ENCODE results near the gene TSSK2. TPM values are rescaled to one million over a fixed set of nuclear protein-coding genes. Genes with fewer than 3 reads are reported as not detected.

The TSSK2 gene
- total RNA-seq, 1 experiment from 2014 or later = not detected

DNA sequence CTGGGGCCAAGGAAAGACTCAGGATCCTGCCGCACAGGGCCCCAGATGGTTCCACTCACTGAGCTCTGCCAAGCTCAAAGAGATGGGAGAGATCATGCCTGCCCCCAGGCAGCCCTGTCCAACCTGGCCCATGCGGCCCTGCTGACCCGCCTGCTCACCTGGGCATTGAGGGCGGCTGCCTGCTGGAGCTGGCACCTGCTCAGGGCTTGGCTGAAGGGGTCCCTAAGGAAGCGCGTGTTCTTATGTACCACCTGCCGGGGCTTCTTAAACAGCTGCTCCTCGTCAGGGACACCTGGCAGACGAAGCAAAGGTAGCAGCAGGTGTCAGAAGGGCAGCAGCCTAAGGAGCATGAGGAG, 7.9 kb downstream of the TSSK2 start:
- Histone ChIP-seq H3K36me3 (ENCODE audit: control insufficient read depth, insufficient read depth, low read length) (peaks cover 3% of the 10 kb centered on the region), H3K27me3 (ENCODE audit: control insufficient read depth, insufficient read depth, low read length) (no peaks in the 10 kb centered on the region), H3K4me1 (ENCODE audit: control insufficient read depth, insufficient read depth, low read length) (no peaks in the 10 kb centered on the region), H3K4me3 (ENCODE audit: low read depth in 2 of 2, low read length in 2 of 2) (no peak overlapping the region), H3K27ac (ENCODE audit: low read length) (no peak overlapping the region), H3K9me3 (ENCODE audit: control insufficient read depth, insufficient read depth, low read depth, low read length) (no peaks in the 10 kb centered on the region)
- DNase-seq (ENCODE audit: low read depth, low spot score) (no peak), ATAC-seq (no peak)
- intact Hi-C loops (cut with micrococcal nuclease; ENCODE audit: unreplicated experiment) (no loop called here), in situ Hi-C loops (cut with HindIII; ENCODE audit: low pct_unique_long_range_greater_than_20kb, low sequenced_read_pairs) (no loop called here)
- TF ChIP-seq, protein P1, sequence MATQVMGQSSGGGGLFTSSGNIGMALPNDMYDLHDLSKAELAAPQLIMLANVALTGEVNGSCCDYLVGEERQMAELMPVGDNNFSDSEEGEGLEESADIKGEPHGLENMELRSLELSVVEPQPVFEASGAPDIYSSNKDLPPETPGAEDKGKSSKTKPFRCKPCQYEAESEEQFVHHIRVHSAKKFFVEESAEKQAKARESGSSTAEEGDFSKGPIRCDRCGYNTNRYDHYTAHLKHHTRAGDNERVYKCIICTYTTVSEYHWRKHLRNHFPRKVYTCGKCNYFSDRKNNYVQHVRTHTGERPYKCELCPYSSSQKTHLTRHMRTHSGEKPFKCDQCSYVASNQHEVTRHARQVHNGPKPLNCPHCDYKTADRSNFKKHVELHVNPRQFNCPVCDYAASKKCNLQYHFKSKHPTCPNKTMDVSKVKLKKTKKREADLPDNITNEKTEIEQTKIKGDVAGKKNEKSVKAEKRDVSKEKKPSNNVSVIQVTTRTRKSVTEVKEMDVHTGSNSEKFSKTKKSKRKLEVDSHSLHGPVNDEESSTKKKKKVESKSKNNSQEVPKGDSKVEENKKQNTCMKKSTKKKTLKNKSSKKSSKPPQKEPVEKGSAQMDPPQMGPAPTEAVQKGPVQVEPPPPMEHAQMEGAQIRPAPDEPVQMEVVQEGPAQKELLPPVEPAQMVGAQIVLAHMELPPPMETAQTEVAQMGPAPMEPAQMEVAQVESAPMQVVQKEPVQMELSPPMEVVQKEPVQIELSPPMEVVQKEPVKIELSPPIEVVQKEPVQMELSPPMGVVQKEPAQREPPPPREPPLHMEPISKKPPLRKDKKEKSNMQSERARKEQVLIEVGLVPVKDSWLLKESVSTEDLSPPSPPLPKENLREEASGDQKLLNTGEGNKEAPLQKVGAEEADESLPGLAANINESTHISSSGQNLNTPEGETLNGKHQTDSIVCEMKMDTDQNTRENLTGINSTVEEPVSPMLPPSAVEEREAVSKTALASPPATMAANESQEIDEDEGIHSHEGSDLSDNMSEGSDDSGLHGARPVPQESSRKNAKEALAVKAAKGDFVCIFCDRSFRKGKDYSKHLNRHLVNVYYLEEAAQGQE (IDR thresholded peaks at IDR 0.05; ENCODE audit: insufficient read depth in 1 of 2, low read depth in 2 of 2, low read length in 1 of 2) = no peak
- TF ChIP-seq, protein P2, sequence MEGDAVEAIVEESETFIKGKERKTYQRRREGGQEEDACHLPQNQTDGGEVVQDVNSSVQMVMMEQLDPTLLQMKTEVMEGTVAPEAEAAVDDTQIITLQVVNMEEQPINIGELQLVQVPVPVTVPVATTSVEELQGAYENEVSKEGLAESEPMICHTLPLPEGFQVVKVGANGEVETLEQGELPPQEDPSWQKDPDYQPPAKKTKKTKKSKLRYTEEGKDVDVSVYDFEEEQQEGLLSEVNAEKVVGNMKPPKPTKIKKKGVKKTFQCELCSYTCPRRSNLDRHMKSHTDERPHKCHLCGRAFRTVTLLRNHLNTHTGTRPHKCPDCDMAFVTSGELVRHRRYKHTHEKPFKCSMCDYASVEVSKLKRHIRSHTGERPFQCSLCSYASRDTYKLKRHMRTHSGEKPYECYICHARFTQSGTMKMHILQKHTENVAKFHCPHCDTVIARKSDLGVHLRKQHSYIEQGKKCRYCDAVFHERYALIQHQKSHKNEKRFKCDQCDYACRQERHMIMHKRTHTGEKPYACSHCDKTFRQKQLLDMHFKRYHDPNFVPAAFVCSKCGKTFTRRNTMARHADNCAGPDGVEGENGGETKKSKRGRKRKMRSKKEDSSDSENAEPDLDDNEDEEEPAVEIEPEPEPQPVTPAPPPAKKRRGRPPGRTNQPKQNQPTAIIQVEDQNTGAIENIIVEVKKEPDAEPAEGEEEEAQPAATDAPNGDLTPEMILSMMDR (IDR thresholded peaks at IDR 0.05) = no peak
- TF ChIP-seq POLR2AphosphoS5 (IDR thresholded peaks at IDR 0.05; ENCODE audit: low read depth, low read length) (no peak), SIN3A (IDR thresholded peaks at IDR 0.05; ENCODE audit: borderline replicate concordance, insufficient read depth, low read depth, low read length) (no peak), TCF7L2 (IDR thresholded peaks at IDR 0.05; ENCODE audit: low read depth, low read length) (no peak)
- no TSS peak for BruUV-seq (replicated peaks)
- CTCF ChIA-PET = no interaction called here
- POLR2A ChIA-PET = no interaction called here

DNA sequence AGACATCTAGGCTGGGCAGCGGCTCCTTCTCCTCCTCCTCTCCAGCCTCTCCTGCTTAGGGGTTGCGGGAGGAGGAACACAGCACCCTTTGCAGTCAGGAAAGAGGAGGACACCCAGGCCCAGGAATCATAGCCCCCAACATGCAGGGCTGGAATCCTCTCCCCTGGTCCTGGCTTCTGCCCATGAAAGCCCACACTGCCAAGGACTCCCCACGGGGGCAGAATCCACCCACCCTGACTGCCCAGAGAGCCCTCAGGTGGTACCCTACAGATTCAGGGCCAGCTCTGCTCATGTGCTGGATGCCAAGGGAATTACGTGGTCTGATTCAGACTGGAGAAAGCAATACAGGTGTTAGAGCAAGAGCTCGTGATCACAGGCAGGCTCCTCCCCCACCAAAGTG, 8.9 kb downstream of the TSSK2 start:
- BruUV-seq (replicated peaks) = no TSS peak
- TF ChIP-seq POLR2AphosphoS5 (IDR thresholded peaks at IDR 0.05; ENCODE audit: low read depth, low read length) (no peak), SIN3A (IDR thresholded peaks at IDR 0.05; ENCODE audit: borderline replicate concordance, insufficient read depth, low read depth, low read length) (no peak), TCF7L2 (IDR thresholded peaks at IDR 0.05; ENCODE audit: low read depth, low read length) (no peak)
- TF ChIP-seq, protein P1 (IDR thresholded peaks at IDR 0.05; ENCODE audit: insufficient read depth in 1 of 2, low read depth in 2 of 2, low read length in 1 of 2) = no peak
- TF ChIP-seq, protein P2 (IDR thresholded peaks at IDR 0.05) = no peak
- Histone ChIP-seq H3K27me3 (ENCODE audit: control insufficient read depth, insufficient read depth, low read length) (no peaks in the 10 kb centered on the region), H3K4me1 (ENCODE audit: control insufficient read depth, insufficient read depth, low read length) (no peaks in the 10 kb centered on the region), H3K4me3 (ENCODE audit: low read depth in 2 of 2, low read length in 2 of 2) (no peak overlapping the region), H3K27ac (ENCODE audit: low read length) (no peak overlapping the region), H3K9me3 (ENCODE audit: control insufficient read depth, insufficient read depth, low read depth, low read length) (no peaks in the 10 kb centered on the region), H3K36me3 (ENCODE audit: control insufficient read depth, insufficient read depth, low read length) (peaks cover 6% of the 10 kb centered on the region)
- CTCF ChIA-PET = no interaction called here
- DNase-seq (ENCODE audit: low read depth, low spot score) (no peak), ATAC-seq (no peak)
- in situ Hi-C loops (cut with HindIII; ENCODE audit: low pct_unique_long_range_greater_than_20kb, low sequenced_read_pairs) = no loop called here
- intact Hi-C loops (cut with micrococcal nuclease; ENCODE audit: unreplicated experiment) = no loop called here
- POLR2A ChIA-PET = interaction anchor here (0.7 kb wide), 1 partner anchor 114 kb away, joined by 3 read pairs; no protein-coding TSS in a partner anchor
